Tibial nerve (tissue), 4 donors: ENCODE measurements around the gene SLAMF1. TPM values are rescaled to one million over a fixed set of nuclear protein-coding genes. Genes with fewer than 3 reads are reported as not detected.
A peak's percentile ranks its signal among the peaks of the same experiment; 100 is the strongest.

Experiments
- DNase-seq, 2 donors: peaks; one replicate each; pipeline ENCODE4 v3.0.0-alpha.2; 2019; ENCODE audit warnings: low spot score in 2 of 2
- H3K27ac ChIP-seq, 4 donors: fragments of 200-600 bp; sonication (generic) in 3 of 4; one replicate each; pipeline ENCODE4 v1.5.1; 2017 to 2019; ENCODE audit warnings: mild to moderate bottlenecking in 1 of 4
- H3K27me3 ChIP-seq, 2 donors: fragments of 200-600 bp; sonication (generic) in 1 of 2; one replicate each; pipeline versions ENCODE4 v1.5.1 to v1.6.0; 2017 to 2019
- H3K36me3 ChIP-seq, 3 donors: fragments of 200-600 bp; sonication (generic); one replicate each; pipeline ENCODE4 v1.5.1; 2018 to 2019
- H3K4me1 ChIP-seq, 4 donors: fragments of 200-600 bp; sonication (generic) in 3 of 4; one replicate each; pipeline ENCODE4 v1.5.1; 2017 to 2019
- H3K4me3 ChIP-seq, 4 donors: fragments of 200-600 bp; sonication (generic) in 3 of 4; one replicate each; pipeline ENCODE4 v1.5.1; 2017 to 2019; ENCODE audit warnings: mild to moderate bottlenecking in 1 of 4, moderate library complexity in 1 of 4
- H3K9me3 ChIP-seq, 4 donors: fragments of 200-600 bp; sonication (generic) in 3 of 4; one replicate each; pipeline ENCODE4 v1.5.1; 2017 to 2019
- CTCF ChIP-seq, 5 experiments: fragments of 200-600 bp in 3 of 5; fragments of 450-650 bp in 2 of 5; sonication (generic) in 3 of 5; IDR thresholded peaks; one replicate each; pipeline ENCODE4 v1.5.1; 2016 to 2019; ENCODE audit warnings: antibody characterized with exemption in 5 of 5, mild to moderate bottlenecking in 3 of 5, moderate library complexity in 2 of 5
- EP300 ChIP-seq, 2 donors: sonication (generic); formaldehyde crosslinking; IDR thresholded peaks; one replicate each; pipeline ENCODE4 v1.6.1; 2017; ENCODE audit warnings: antibody characterized with exemption in 2 of 2, mild to moderate bottlenecking in 1 of 2
- POLR2A ChIP-seq, 2 donors: fragments of 450-650 bp; IDR thresholded peaks; one replicate each; pipeline ENCODE4 v1.6.1; 2017; ENCODE audit warnings: antibody characterized with exemption in 2 of 2, mild to moderate bottlenecking in 2 of 2, moderate library complexity in 2 of 2
- WGBS, 2 donors: methylation state at CpG; one replicate each; pipeline ENCODE4 v1.1.5; 2018; 5-methylcytosine and 5-hydroxymethylcytosine counted together
- total RNA-seq, 4 donors: library from RNA; depleted of rRNA; stranded (reverse); fragments of >200 nt; gene quantifications; one replicate each; pipeline ENCODE4 v1.1.0, GENCODE V29; 2016

The SLAMF1 gene
- total RNA-seq, 4 donors from 2014 or later, result 0.39 to 1.3 TPM; not detected in 2

DNA sequence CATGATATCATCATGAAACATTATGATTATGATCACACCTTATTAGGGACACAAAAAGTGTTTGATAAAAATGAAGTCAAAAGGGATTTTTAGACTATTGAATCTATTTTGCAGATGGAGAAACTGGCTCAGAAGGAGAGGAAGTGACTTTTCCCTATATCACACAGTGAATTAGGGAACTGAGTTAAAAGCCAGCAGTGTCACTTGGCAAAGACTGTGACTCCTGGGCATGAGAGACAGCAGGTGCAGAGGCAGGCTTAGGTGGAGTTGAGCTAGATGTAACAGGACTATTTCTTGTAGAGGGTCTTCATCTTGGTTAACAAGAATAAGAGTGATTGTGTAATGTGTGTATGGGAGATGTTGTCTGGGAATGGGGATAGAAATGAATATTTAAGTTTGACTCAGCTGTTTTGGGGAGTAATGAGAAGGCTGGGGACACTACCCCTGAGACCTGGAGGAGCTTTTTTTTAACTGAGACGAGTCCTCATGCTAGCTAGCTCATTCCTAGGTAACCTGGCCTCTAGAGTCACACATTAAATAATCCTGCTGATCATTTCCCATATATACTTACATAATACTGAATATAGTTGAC, 66.5 kb downstream of the SLAMF1 start:
- H3K36me3 ChIP-seq, result no peaks in the 10 kb centered on the region

GRCh38 chr1:160579216-160579701, 67.6 kb downstream of the SLAMF1 start, which contains the start of gene CD84:
CD84 (minus strand) TSS chr1:160579496; CDS start chr1:160579437, 59 bp downstream.
- DNase-seq, result no peak
- WGBS, 2 donors, result 49 to 65% methylated on average over 3 of the region's 3 CpGs
- Histone ChIP-seq H3K27me3 (no peaks in the 10 kb centered on the region), H3K4me3 (peak within 1 kb of the TSS in 3 of 4 donors; percentile 12 to 34 (median 14)), H3K27ac (peak within 1 kb of the TSS in 3 of 4 donors; percentile 37 to 73 (median 54)), H3K9me3 (peaks cover 0 to 7% (median 0%) of the 10 kb centered on the region in 4 donors), H3K4me1 (peaks cover 0 to 6% (median 0%) of the 10 kb centered on the region in 4 donors), H3K36me3 (no peaks in the 10 kb centered on the region)
- TF ChIP-seq EP300 (IDR thresholded peaks at IDR 0.05) (peak in 1 of 2 donors; percentile 12), CTCF (IDR thresholded peaks at IDR 0.05) (no peak)

More for the DNA sequence above, 66.5 kb downstream of the SLAMF1 start:
- Histone ChIP-seq H3K4me3 (no peak overlapping the region), H3K27me3 (no peaks in the 10 kb centered on the region), H3K9me3 (peaks cover 0 to 7% (median 0%) of the 10 kb centered on the region in 4 donors), H3K4me1 (peaks cover 0 to 6% (median 0%) of the 10 kb centered on the region in 4 donors), H3K27ac (peak overlapping the region in 1 of 4 donors; percentile 19)
- no peak for TF ChIP-seq EP300 (IDR thresholded peaks at IDR 0.05)
- 60 to 76% methylated on average over 1 of the region's 1 CpG for WGBS, 2 donors
- DNase-seq, result no peak

GRCh38 chr1:160578525-160579191, 68.2 kb downstream of the SLAMF1 start:
- no peak for DNase-seq
- peaks cover 0 to 7% (median 0%) of the 10 kb centered on the region in 4 donors for H3K9me3 ChIP-seq
- H3K36me3 ChIP-seq, result no peaks in the 10 kb centered on the region
- H3K4me3 ChIP-seq, result peak overlapping the region in 3 of 4 donors; percentile 12 to 34 (median 14)
- H3K27ac ChIP-seq, result peak overlapping the region in 3 of 4 donors; percentile 37 to 73 (median 54)
- peaks cover 0 to 6% (median 0%) of the 10 kb centered on the region in 4 donors for H3K4me1 ChIP-seq
- WGBS, 2 donors, result 36 to 48% methylated on average over 3 of the region's 3 CpGs
- H3K27me3 ChIP-seq, result no peaks in the 10 kb centered on the region
- no peak for TF ChIP-seq CTCF (IDR thresholded peaks at IDR 0.05)
- no peak for TF ChIP-seq EP300 (IDR thresholded peaks at IDR 0.05)
- no peak for TF ChIP-seq POLR2A (IDR thresholded peaks at IDR 0.05)

DNA sequence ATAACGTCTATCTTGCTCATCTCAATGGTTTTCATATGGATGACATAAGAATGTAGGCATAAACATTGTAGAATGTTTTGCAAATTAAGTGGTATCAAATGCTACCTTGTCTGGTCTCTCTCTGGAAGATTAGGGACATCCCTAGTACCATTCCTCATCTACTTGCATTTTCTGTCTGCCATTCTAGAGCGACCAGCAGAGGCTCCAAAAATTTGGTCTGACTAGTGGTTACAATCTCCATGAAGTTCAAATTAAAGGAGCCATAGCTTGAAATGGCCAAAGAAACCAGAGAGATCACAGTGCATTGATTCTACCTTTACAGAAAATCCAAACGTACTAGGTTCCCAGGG, 68.7 kb downstream of the SLAMF1 start:
- Histone ChIP-seq H3K27ac (peak overlapping the region in 2 of 4 donors; percentile 37 to 73), H3K27me3 (no peaks in the 10 kb centered on the region), H3K9me3 (peaks cover 0 to 3% (median 0%) of the 10 kb centered on the region in 4 donors), H3K4me3 (peak overlapping the region in 2 of 4 donors; percentile 14 to 34), H3K4me1 (peaks cover 0 to 6% (median 0%) of the 10 kb centered on the region in 4 donors), H3K36me3 (no peaks in the 10 kb centered on the region)
- 73 to 84% methylated on average over 3 of the region's 3 CpGs for WGBS, 2 donors
- TF ChIP-seq EP300 (IDR thresholded peaks at IDR 0.05), result no peak
- TF ChIP-seq POLR2A (IDR thresholded peaks at IDR 0.05), result no peak
- TF ChIP-seq CTCF (IDR thresholded peaks at IDR 0.05), result no peak
- no peak for DNase-seq

GRCh38 chr1:160577671-160578070, 69.2 kb downstream of the SLAMF1 start:
- no peaks in the 10 kb centered on the region for H3K9me3 ChIP-seq
- H3K36me3 ChIP-seq, result no peaks in the 10 kb centered on the region
- H3K27ac ChIP-seq, result peak overlapping the region in 1 of 4 donors; percentile 73
- TF ChIP-seq POLR2A (IDR thresholded peaks at IDR 0.05), result no peak
- TF ChIP-seq EP300 (IDR thresholded peaks at IDR 0.05), result no peak
- TF ChIP-seq CTCF (IDR thresholded peaks at IDR 0.05), result no peak
- no peak for DNase-seq
- H3K4me1 ChIP-seq, result peaks cover 0 to 6% (median 0%) of the 10 kb centered on the region in 4 donors
- 51 to 72% methylated on average over 2 of the region's 2 CpGs for WGBS, 2 donors
- H3K4me3 ChIP-seq, result peak overlapping the region in 2 of 4 donors; percentile 14 to 34
- H3K27me3 ChIP-seq, result no peaks in the 10 kb centered on the region
